Omental fat pad (tissue), 4 donors: ENCODE results near the gene FAM133A. TPM values are rescaled to one million over a fixed set of nuclear protein-coding genes. Genes with fewer than 3 reads are reported as not detected.
A peak's percentile ranks its signal among the peaks of the same experiment; 100 is the strongest.

Experiments used
- ATAC-seq: fragments of 150-250 bp; one replicate; pipeline ENCODE4 v1.9.1; 2016; ENCODE audit warnings: mild to moderate bottlenecking, moderate library complexity; ENCODE audit not compliant: low FRiP score
- DNase-seq: peaks from one replicate; pipeline ENCODE4 v3.0.0-alpha.2; 2019; ENCODE audit warnings: low spot score
- CTCF ChIP-seq, 3 donors: fragments of 450-650 bp; IDR thresholded peaks; one replicate each; pipeline ENCODE4 v1.5.1; 2016 to 2017; ENCODE audit warnings: antibody characterized with exemption in 3 of 3, mild to moderate bottlenecking in 3 of 3, moderate library complexity in 2 of 3
- total RNA-seq, 4 donors: library from RNA; depleted of rRNA; stranded (reverse); fragments of >200 nt; gene quantifications; one replicate each; pipeline ENCODE4 v1.1.0, GENCODE V29; 2016

FAM133A gene
- total RNA-seq = not detected

- DNase-seq (no peak), ATAC-seq (peak; percentile 44)
- no peak for TF ChIP-seq CTCF (IDR thresholded peaks at IDR 0.05)
Measured at GRCh38 chrX:93673869-93674271, at the start of gene FAM133A. Gene FAM133A, plus strand, starts transcription at chrX:93674206. Its CDS starts 35,214 bp downstream, at chrX:93709420.

- no peak for DNase-seq
- no peak for ATAC-seq
- no peak for TF ChIP-seq CTCF (IDR thresholded peaks at IDR 0.05)
Measured at GRCh38 chrX:93637591-93637990, 36.4 kb upstream of the FAM133A start.

GRCh38 chrX:93649381-93649780 is 24.6 kb upstream of the FAM133A start:
- no peak for DNase-seq
- no peak for TF ChIP-seq CTCF (IDR thresholded peaks at IDR 0.05)
- ATAC-seq = no peak

- ATAC-seq (no peak), DNase-seq (no peak)
- TF ChIP-seq CTCF (IDR thresholded peaks at IDR 0.05) = no peak
Measured at GRCh38 chrX:93660575-93660974, 13.4 kb upstream of the FAM133A start.

GRCh38 chrX:93673056-93673868 is 744 bp upstream of the FAM133A start, which contains the start of gene NAP1L3:
Gene NAP1L3, minus strand, starts transcription at chrX:93673578. Its CDS starts 274 bp downstream, at chrX:93673304.
- DNase-seq = no peak
- peak; percentile 94 for ATAC-seq
- TF ChIP-seq CTCF (IDR thresholded peaks at IDR 0.05) = no peak

GRCh38 chrX:93695981-93696380 is 22.0 kb downstream of the FAM133A start:
- ATAC-seq (no peak), DNase-seq (no peak)

More at GRCh38 chrX:93695981-93696380, 22.0 kb downstream of the FAM133A start:
- TF ChIP-seq CTCF (IDR thresholded peaks at IDR 0.05) = no peak
